Peyer's patch (tissue), 4 donors: ENCODE measurements around the gene PCNX2. TPM values are rescaled to one million over a fixed set of nuclear protein-coding genes. Genes with fewer than 3 reads are reported as not detected.
A peak's percentile ranks its signal among the peaks of the same experiment; 100 is the strongest.

ENCODE experiments used
- DNase-seq, 3 donors: peaks; one replicate each; pipeline ENCODE4 v3.0.0-alpha.2; 2017 to 2019
- H3K27ac ChIP-seq, 4 donors: fragments of 200-600 bp; sonication (generic); one replicate each; pipeline ENCODE4 v1.5.1; 2016 to 2019
- H3K27me3 ChIP-seq, 2 donors: fragments of 200-600 bp; sonication (generic); one replicate each; pipeline ENCODE4 v1.5.1; 2019
- H3K36me3 ChIP-seq, 3 donors: fragments of 200-600 bp; sonication (generic); one replicate each; pipeline ENCODE4 v1.5.1; 2016 to 2019
- H3K4me1 ChIP-seq, 4 donors: fragments of 200-600 bp; sonication (generic); one replicate each; pipeline ENCODE4 v1.5.1; 2016 to 2019
- H3K4me3 ChIP-seq, 4 donors: fragments of 200-600 bp; sonication (generic); 1 replicate in 3 of 4; 2 replicates in 1 of 4; pipeline ENCODE4 v1.5.1; 2016 to 2019; ENCODE audit warnings: mild to moderate bottlenecking in 1 of 4
- H3K9me3 ChIP-seq, 4 donors: fragments of 200-600 bp; sonication (generic); one replicate each; pipeline ENCODE4 v1.5.1; 2016 to 2019; ENCODE audit warnings: mild to moderate bottlenecking in 1 of 4
- CTCF ChIP-seq, 6 experiments: fragments of 450-650 bp in 4 of 6; fragments of 200-600 bp in 2 of 6; sonication (generic) in 1 of 6; IDR thresholded peaks; one replicate each; pipeline ENCODE4 v1.5.1; 2017 to 2019; ENCODE audit warnings: antibody characterized with exemption in 6 of 6, mild to moderate bottlenecking in 3 of 6, moderate library complexity in 1 of 6
- POLR2A ChIP-seq, 2 donors: fragments of 450-650 bp; IDR thresholded peaks; one replicate each; pipeline ENCODE4 v1.5.1; 2017; ENCODE audit warnings: antibody characterized with exemption in 2 of 2, mild to moderate bottlenecking in 2 of 2, moderate library complexity in 2 of 2
- total RNA-seq, 4 donors: library from RNA; depleted of rRNA; stranded (reverse); fragments of >200 nt; gene quantifications; one replicate each; pipeline ENCODE4 v1.1.0, GENCODE V29; 2016

Gene PCNX2, protein sequence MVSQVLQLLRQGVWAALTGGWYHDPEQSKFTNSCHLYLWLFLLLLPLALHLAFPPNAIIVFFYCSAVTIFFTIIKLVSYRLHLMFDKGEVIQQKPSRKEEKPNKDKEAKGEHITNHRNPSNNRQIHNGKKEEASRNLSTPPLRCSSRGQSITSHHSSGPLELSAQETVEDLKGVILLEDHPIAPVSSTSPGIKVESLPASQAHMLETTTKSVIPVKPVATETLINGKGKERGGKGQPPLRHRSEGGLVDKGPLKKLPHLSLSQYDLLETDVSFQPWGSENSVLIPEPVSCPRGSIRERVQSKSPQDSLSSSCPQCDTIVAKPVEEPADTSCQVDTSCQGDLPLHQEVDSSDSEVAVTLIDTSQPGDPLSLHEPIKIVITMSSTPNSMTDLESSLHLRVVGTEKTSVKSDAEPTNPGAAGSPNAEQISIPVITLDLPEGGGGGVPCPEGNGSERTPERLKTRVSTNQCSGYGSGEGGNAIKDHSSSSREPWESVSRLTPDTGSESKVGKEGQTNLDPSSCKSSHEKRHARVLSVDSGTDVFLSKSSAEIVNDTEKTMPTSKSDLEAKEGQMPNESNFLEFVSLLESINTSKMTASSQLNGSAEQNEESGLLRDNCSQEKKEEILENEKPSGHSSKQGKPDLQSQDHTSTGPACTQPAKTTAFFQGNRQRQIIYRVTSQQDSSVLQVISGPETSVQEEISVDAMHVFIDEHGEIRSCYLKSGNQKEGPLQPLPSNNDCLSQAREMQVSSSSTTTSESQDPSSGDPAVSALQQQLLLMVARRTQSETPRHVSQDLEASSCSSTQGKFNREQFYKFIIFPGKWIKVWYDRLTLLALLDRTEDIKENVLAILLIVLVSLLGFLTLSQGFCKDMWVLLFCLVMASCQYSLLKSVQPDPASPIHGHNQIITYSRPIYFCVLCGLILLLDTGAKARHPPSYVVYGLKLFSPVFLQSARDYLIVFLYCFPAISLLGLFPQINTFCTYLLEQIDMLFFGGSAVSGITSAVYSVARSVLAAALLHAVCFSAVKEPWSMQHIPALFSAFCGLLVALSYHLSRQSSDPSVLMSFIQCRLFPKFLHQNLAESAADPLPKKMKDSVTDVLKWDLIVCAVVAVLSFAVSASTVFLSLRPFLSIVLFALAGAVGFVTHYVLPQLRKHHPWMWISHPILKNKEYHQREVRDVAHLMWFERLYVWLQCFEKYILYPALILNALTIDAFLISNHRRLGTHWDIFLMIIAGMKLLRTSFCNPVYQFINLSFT (N-terminal part only)
- 10 to 100 TPM in 3 of 4 donors, 1 to 10 TPM in 1; 6.3 to 79.2 (median 18.9) TPM for total RNA-seq

- peak within 1 kb of the TSS; percentile 19 to 82 (median 68) for H3K27ac ChIP-seq
- no peak for TF ChIP-seq CTCF (IDR thresholded peaks at IDR 0.05)
- no peak for TF ChIP-seq POLR2A (IDR thresholded peaks at IDR 0.05)
- DNase-seq: peak; percentile 63 to 85 (median 72)
These were observed at the start of gene PCNX2 for GRCh38 chr1:233295237-233295974. PCNX2 (minus strand) TSS chr1:233295725; CDS start chr1:233295478, 247 bp downstream.

DNA sequence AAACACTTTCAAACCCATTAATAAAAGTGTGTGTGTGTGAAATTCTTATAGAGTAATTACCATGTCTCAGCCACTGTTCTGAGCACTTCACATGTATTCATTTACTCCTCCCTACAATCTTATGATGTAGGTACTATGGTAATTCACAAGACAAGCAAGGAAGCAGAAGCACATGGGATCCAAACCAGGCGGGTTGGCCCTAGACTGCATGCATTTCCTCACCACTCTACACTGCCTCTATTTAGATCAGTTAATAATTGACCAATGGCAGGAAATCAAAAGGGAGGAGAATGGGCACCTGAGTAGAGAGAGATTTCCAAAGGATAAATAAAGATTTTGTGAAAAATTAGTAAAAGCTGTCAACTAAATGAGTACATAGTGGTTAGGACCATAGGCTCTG, 47.7 kb upstream of the PCNX2 start:
- no peaks in the 10 kb centered on the region for H3K36me3 ChIP-seq
- peak in 1 of 3 donors; percentile 51 for DNase-seq
- H3K4me3 ChIP-seq: no peak overlapping the region
- TF ChIP-seq POLR2A (IDR thresholded peaks at IDR 0.05): no peak
- no peak for TF ChIP-seq CTCF (IDR thresholded peaks at IDR 0.05)
- H3K9me3 ChIP-seq: no peaks in the 10 kb centered on the region
- H3K4me1 ChIP-seq: peaks cover 0 to 9% (median 2%) of the 10 kb centered on the region in 4 donors
- no peaks in the 10 kb centered on the region for H3K27me3 ChIP-seq
- H3K27ac ChIP-seq: no peak overlapping the region

More at GRCh38 chr1:233295237-233295974, at the start of gene PCNX2:
- Histone ChIP-seq H3K27me3 (no peaks in the 10 kb centered on the region), H3K36me3 (no peaks in the 10 kb centered on the region), H3K9me3 (no peaks in the 10 kb centered on the region), H3K4me3 (peak within 1 kb of the TSS; percentile 63 to 89 (median 72)), H3K4me1 (no peaks in the 10 kb centered on the region)

DNA sequence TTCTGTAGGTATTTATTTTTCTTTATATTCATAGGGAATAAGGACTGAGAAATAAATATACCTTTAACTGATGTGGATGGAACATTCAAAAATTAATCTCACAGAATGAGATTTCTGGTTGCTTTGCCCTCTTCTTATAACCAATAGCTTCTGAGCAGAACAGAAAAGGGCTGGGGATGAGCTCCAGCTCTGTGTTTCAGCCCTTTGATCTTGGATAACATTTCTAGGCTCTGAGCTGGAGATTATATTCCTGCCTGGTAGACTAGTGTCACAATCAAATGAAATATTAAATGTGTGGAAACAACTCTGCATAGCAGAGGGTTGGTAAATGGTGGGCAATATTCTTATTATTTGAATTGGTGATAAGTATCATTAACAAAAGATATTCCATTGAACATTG, 46.6 kb upstream of the PCNX2 start:
- DNase-seq: no peak
- Histone ChIP-seq H3K4me1 (peaks cover 0 to 9% (median 2%) of the 10 kb centered on the region in 4 donors), H3K9me3 (no peaks in the 10 kb centered on the region), H3K27me3 (no peaks in the 10 kb centered on the region), H3K36me3 (no peaks in the 10 kb centered on the region), H3K4me3 (no peak overlapping the region), H3K27ac (no peak overlapping the region)
- TF ChIP-seq CTCF (IDR thresholded peaks at IDR 0.05): no peak
- no peak for TF ChIP-seq POLR2A (IDR thresholded peaks at IDR 0.05)

GRCh38 chr1:233340966-233341516, 45.5 kb upstream of the PCNX2 start:
- Histone ChIP-seq H3K27ac (no peak overlapping the region), H3K4me3 (no peak overlapping the region), H3K9me3 (no peaks in the 10 kb centered on the region), H3K36me3 (no peaks in the 10 kb centered on the region), H3K4me1 (peaks cover 0 to 9% (median 2%) of the 10 kb centered on the region in 4 donors), H3K27me3 (no peaks in the 10 kb centered on the region)
- TF ChIP-seq POLR2A (IDR thresholded peaks at IDR 0.05) (no peak), CTCF (IDR thresholded peaks at IDR 0.05) (no peak)
- DNase-seq: no peak
